Stromal cell of bone marrow (primary cell): ENCODE measurements around the gene BRD7.

Experiments used
- DNase-seq: peaks from one replicate; pipeline ENCODE4 v3.0.0-alpha.2; 2012; ENCODE audit warnings: low read depth

Gene BRD7

DNA sequence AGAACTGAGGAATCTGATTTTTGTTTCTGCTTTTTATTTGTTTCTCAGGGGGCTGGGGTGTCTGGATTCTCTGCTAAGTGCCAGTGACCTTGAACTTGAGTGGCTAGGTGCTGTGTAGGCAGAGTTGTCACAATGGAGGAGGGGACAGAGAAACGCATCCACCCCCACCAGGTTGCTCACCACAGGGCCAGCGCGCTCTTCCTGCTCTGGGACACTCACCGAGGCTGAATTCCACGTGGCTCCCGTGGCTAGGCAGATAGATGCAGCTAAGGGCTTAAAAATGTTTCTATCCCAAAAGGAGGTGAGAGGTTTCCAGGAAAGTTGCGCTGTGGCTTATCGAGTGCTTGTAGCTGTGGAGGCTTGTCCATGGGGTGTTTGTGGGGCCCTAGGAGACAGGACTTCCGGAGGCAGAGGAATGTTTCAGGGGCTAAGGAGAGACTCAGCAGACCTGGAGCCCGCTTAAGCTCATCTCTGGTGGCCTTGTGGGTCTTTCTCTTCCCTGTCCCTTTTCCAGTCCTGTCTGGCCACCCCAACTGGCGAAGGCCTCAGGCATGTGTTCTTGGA lies 65.7 kb downstream of the BRD7 start:
- DNase-seq: no peak

- DNase-seq: no peak
Observed at GRCh38 chr16:50302472-50303005, 66.2 kb downstream of the BRD7 start.

- DNase-seq: no peak
Observed at GRCh38 chr16:50301626-50302471, 66.9 kb downstream of the BRD7 start.

GRCh38 chr16:50300942-50301625 lies 67.7 kb downstream of the BRD7 start:
- no peak for DNase-seq

DNA sequence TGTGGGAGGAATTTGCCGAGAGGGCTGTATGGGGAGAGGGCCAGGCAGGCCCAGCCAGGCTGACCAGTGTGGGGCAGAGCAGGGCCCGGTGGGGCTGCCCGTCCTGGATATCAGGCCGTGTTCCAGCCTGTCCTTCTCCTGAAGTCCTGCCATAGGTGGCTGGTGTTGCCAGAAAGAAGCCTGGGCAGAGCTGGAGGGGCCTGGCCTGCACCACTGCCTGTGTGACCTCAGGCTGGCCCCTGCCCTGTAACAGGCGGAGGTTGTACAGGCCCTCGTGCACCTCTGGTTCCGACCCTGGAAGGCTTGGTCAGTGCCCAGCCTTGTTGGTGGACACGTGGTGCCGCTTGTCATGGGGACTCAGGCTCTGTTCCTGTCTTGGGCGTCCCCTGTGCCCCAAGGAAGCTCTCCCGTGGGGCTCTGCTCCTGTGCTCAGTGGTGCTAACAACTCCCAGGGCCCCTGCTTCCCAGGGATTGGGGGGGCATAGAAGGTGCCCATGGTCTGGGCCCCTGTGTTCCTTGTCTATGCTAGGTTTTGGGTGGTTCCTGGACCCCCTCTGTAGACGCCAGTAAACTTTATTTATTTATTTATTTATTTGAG lies 69.2 kb downstream of the BRD7 start:
- no peak for DNase-seq

DNA sequence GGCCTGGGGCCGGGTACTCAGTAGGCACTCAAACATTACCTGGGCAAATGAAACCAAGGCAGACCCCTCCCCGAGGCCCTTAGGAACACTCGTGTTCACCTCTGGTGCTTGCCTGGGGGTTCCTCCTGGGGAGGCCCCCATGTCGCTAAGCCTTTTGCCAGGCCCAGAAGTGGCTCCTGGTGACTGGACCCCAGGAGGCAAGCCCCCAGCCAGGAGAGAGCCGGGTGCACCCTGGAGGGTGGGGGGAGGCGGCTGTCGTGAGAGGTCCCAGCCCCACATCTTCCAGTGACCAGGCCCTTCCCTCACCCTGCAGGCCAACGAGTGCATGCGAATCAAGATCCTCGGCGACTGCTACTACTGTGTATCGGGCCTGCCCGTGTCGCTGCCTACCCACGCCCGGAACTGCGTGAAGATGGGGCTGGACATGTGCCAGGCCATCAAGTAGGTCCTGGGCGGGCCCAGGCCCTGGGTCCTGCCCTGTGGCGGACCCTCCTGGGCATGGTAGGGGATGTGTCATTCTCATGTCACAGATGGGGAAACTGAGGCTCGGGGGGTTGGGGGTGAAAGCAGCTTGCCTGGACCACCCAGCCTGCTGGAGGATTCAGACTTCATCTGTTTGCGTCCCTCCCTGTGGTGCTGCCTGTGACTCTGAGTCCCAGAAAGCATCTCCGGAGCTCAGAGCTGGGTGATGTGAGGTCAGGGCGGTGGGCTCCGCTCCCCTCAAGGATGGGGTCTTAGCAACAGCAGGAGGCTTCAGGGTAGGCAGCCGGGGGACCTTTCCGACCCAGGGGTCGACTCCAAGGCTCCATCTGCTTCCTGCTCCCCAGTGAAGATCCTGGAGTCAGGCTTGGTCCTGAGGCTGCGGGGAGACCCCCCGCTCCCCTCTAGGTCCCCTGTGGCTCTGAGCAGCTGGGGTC lies 69.9 kb downstream of the BRD7 start:
- DNase-seq: no peak

GRCh38 chr16:50298075-50298460 lies 70.7 kb downstream of the BRD7 start:
- DNase-seq: no peak

DNA sequence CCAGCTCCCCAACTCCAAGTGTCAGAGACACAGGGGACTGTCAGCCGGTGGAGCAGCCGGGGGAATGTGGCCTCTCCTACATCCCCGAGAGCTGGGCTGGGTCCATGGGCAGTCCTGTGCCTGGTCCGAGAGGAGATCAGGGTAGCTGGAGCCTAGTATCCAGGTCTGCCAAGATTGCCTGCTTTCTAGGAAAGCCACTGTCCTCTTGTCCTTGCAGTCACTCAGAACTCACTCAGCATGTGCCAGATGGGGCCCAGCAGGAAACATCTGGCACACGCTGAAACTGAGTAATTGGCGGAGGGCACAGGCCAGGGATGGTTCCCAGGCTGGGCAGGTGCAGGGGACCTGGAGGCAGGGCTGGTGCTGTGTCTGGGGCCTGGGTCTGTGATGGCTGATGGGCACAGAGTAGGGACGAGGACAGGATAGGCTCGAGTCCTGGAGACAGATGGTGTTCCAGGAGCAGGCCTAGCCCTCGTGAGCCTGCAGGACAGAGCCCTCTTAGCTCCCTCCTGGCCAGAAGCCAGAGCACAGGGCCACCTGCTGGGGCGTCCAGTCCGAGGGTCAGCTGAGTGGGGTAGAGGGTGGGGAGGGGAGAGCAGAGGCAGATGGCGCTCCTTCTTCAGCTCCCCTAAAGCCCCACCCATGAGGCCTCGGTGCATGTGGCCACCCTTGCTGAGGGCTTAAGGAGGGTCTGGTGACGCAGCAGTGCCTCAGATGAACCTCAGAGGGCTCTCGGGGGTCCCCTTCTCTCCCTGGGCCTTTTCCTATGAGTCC lies 71.3 kb downstream of the BRD7 start:
- DNase-seq: no peak

DNA sequence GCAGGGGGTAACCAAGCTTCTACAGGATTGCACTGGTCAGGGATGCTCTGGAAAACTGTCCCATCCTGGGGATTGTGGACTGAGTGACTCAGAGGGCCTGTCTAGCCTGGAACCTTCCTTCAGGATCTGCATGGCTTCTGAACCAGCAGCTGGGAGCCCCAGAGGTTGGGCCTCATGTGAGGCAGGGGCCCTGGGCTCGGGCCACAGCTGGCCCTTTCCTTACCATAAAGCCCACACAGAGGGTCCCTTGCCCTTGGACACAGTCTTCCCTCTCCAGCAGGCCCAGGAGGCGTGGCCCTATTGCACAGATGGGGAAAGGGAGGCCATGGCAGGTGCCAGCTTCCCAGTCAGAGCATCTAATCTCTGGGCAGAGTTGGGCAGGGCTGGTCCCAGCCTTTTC lies 72.0 kb downstream of the BRD7 start:
- no peak for DNase-seq

- no peak for DNase-seq
Observed at GRCh38 chr16:50295541-50296132, 73.2 kb downstream of the BRD7 start.

- no peak for DNase-seq
Observed at GRCh38 chr16:50294955-50295354, 73.8 kb downstream of the BRD7 start.

GRCh38 chr16:50293994-50294855 lies 74.6 kb downstream of the BRD7 start:
- no peak for DNase-seq

GRCh38 chr16:50293041-50293783 lies 75.6 kb downstream of the BRD7 start:
- DNase-seq: no peak

- no peak for DNase-seq
Observed at GRCh38 chr16:50292566-50292948, 76.2 kb downstream of the BRD7 start.

DNA sequence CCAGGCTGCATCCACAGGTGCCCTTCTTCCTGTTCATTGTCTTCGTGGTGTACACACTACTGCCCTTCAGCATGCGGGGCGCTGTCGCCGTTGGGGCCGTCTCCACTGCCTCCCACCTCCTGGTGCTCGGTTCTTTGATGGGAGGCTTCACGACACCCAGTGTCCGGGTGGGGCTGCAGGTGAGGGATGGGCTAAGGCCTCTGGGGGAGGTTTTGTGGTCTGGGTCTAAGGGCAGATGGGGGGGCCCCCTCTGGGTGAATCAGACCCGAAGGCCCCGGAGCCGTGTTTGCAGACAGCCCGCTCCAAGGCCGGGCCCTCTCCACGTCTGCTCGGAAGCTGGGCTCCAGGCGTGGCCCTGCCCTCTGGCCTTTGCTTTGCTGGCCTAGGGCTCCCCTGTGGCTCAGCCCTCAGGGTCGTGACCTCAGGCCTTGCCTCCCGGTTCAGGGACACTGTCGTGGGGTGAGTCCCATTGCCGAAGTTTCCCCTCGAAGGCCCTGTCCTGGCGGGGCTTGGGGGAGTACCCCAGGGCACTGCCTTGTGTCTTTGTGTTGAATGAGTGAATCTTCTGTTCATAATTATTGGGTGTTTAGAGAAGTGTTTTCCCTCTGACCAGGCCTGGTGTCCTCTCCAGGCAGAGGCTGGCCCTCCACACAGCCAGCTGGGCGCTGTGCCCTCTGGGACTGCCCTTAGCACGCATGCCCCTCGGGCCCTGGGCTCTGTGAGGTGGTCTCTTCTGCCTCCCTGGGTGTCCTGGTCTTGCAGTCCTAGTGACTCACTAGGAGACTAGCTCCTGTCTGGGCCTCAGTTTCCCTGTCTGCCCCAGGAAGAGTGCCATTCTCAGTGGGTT lies 76.8 kb downstream of the BRD7 start:
- DNase-seq: no peak

GRCh38 chr16:50290856-50291255 lies 77.9 kb downstream of the BRD7 start:
- no peak for DNase-seq

GRCh38 chr16:50289950-50290764 lies 78.6 kb downstream of the BRD7 start:
- DNase-seq: no peak
